Measurements from ENCODE around the gene SNX15.
"Not testable (repeated sequence)": the region's sequence is repeated elsewhere in the genome, so short reads cannot be mapped to it uniquely, and the experiment has no call there.

- TF ChIP-seq CTCF (IDR thresholded peaks at IDR 0.05; ENCODE audit: low read depth, low read length, poor library complexity, severe bottlenecking); EZH2phosphoT487 (IDR thresholded peaks at IDR 0.05; ENCODE audit: borderline replicate concordance, low read length): not testable (repeated sequence)
These were observed 3.7 kb upstream of the SNX15 start for GRCh38 chr11:65023502-65023901.
